Liver (tissue), 9 donors: ENCODE data around the gene CRABP2. TPM values are rescaled to one million over a fixed set of nuclear protein-coding genes. Genes with fewer than 3 reads are reported as not detected.

Source experiments
- DNase-seq: peaks from one replicate; pipeline ENCODE4 v3.0.0-alpha.2; 2017; ENCODE audit warnings: low spot score
- H3K27ac ChIP-seq, 2 donors: one replicate each; pipeline ENCODE4 v1.7.0; 2013; ENCODE audit warnings: inconsistent platforms in 2 of 2, low read length in 2 of 2, control low read depth in 1 of 2, low read depth in 1 of 2, mild to moderate bottlenecking in 1 of 2
- H3K27me3 ChIP-seq, 4 donors: one replicate each; pipeline versions ENCODE4 v1.6.1 to v1.7.0; 2013; ENCODE audit warnings: low read length in 3 of 4, inconsistent platforms in 1 of 4, mild to moderate bottlenecking in 1 of 4, moderate library complexity in 1 of 4; ENCODE audit not compliant: control insufficient read depth in 4 of 4, insufficient read depth in 4 of 4
- H3K36me3 ChIP-seq, 4 donors: one replicate each; pipeline versions ENCODE4 v1.6.1 to v1.7.0; 2013; ENCODE audit warnings: low read length in 3 of 4, mild to moderate bottlenecking in 3 of 4, low read depth in 1 of 4, moderate library complexity in 1 of 4; ENCODE audit not compliant: control insufficient read depth in 4 of 4, insufficient read depth in 3 of 4
- H3K4me1 ChIP-seq, 4 donors: one replicate each; pipeline versions ENCODE4 v1.6.1 to v1.7.0; 2013; ENCODE audit warnings: low read length in 3 of 4, mild to moderate bottlenecking in 3 of 4, moderate library complexity in 1 of 4; ENCODE audit not compliant: control insufficient read depth in 4 of 4, insufficient read depth in 4 of 4
- H3K4me3 ChIP-seq, 3 donors: one replicate each; pipeline versions ENCODE4 v1.6.1 to v1.7.0; 2013; ENCODE audit warnings: low read length in 3 of 3, control low read depth in 1 of 3, low read depth in 1 of 3, mild to moderate bottlenecking in 1 of 3
- H3K9ac ChIP-seq, 2 donors: one replicate each; pipeline ENCODE4 v1.7.0; 2013; ENCODE audit warnings: low read length in 2 of 2, mild to moderate bottlenecking in 2 of 2, moderate library complexity in 2 of 2, control low read depth in 1 of 2, low read depth in 1 of 2
- H3K9me3 ChIP-seq, 4 donors: one replicate each; pipeline versions ENCODE4 v1.6.1 to v1.7.0; 2013; ENCODE audit warnings: low read length in 3 of 4; ENCODE audit not compliant: control insufficient read depth in 4 of 4
- ATF3 ChIP-seq: IDR thresholded peaks from 2 replicates; pipeline ENCODE4 v1.6.1; 2016; ENCODE audit warnings: antibody characterized with exemption
- CTCF ChIP-seq: fragments of 150-350 bp; IDR thresholded peaks from 2 replicates; pipeline ENCODE4 v1.5.1; 2017; ENCODE audit warnings: improper control_type of control experiment, low read depth, low read length; ENCODE audit not compliant: missing input control
- EGR1 ChIP-seq, 2 donors: IDR thresholded peaks; 2 replicates each; pipeline ENCODE4 v1.6.1; 2016 to 2018; ENCODE audit warnings: antibody characterized with exemption in 2 of 2, low read depth in 2 of 2
- FOXA1 ChIP-seq: IDR thresholded peaks from 2 replicates; pipeline ENCODE4 v1.6.1; 2016; ENCODE audit warnings: antibody characterized with exemption
- FOXA2 ChIP-seq: IDR thresholded peaks from 2 replicates; pipeline ENCODE4 v1.6.1; 2016; ENCODE audit warnings: antibody characterized with exemption
- GABPA ChIP-seq, 2 donors: IDR thresholded peaks in 1 of 2; conservative IDR thresholded peaks in 1 of 2; 2 replicates each; pipeline ENCODE4 v1.6.1; 2016; ENCODE audit warnings: antibody characterized with exemption in 2 of 2, mild to moderate bottlenecking in 1 of 2, moderate library complexity in 1 of 2
- HNF4A ChIP-seq, 2 donors: conservative IDR thresholded peaks; 2 replicates each; pipeline ENCODE4 v1.6.1; 2016; ENCODE audit warnings: antibody characterized with exemption in 2 of 2, mild to moderate bottlenecking in 2 of 2
- HNF4G ChIP-seq: IDR thresholded peaks from 2 replicates; pipeline ENCODE4 v1.6.1; 2016; ENCODE audit warnings: antibody characterized with exemption
- JUND ChIP-seq, 2 donors: IDR thresholded peaks; 2 replicates each; pipeline ENCODE4 v1.6.1; 2016; ENCODE audit warnings: antibody characterized with exemption in 2 of 2
- MAX ChIP-seq: IDR thresholded peaks from 2 replicates; pipeline ENCODE4 v1.6.1; 2016; ENCODE audit warnings: antibody characterized with exemption
- NR2F2 ChIP-seq: IDR thresholded peaks from 2 replicates; pipeline ENCODE4 v1.6.1; 2016; ENCODE audit warnings: antibody characterized with exemption
- RAD21 ChIP-seq, 2 donors: IDR thresholded peaks; 2 replicates each; pipeline ENCODE4 v1.6.1; 2016; ENCODE audit warnings: antibody characterized with exemption in 2 of 2, mild to moderate bottlenecking in 2 of 2
- SP1 ChIP-seq: IDR thresholded peaks from 2 replicates; pipeline ENCODE4 v1.6.1; 2018; ENCODE audit warnings: antibody characterized with exemption, mild to moderate bottlenecking
- TAF1 ChIP-seq: conservative IDR thresholded peaks from 2 replicates; pipeline ENCODE4 v1.6.1; 2016; ENCODE audit warnings: antibody characterized with exemption, mild to moderate bottlenecking
- YY1 ChIP-seq: IDR thresholded peaks from 2 replicates; pipeline ENCODE4 v1.6.1; 2016; ENCODE audit warnings: antibody characterized with exemption, mild to moderate bottlenecking
- ZBTB33 ChIP-seq: IDR thresholded peaks from 2 replicates; pipeline ENCODE4 v1.6.1; 2016; ENCODE audit warnings: antibody characterized with exemption
- WGBS: extraction: QIAGEN DNeasy Blood & Tissue Kit; methylation state at CpG from one replicate; pipeline ENCODE4 v1.1.7; 2013; 5-methylcytosine and 5-hydroxymethylcytosine counted together
- polyA plus RNA-seq, 2 donors: library from polyadenylated mRNA; stranded (reverse) in 1 of 2; unstranded in 1 of 2; fragments of 200-250 nt in 1 of 2; fragments of >200 nt in 1 of 2; fragmentation: Nextera tagmentation in 1 of 2; extraction: Ambion mirVana in 1 of 2; gene quantifications; one replicate each; pipeline versions ENCODE4 v1.2.1 to v1.2.3, GENCODE V29; 2013 to 2015
- total RNA-seq, 2 donors: library from RNA; depleted of rRNA; stranded (reverse); fragments of >200 nt; gene quantifications; one replicate each; pipeline ENCODE4 v1.2.3, GENCODE V29; 2014
- donor health status: healthy.
- donor health status: healthy.
- donor health status: healthy.
- donor health status: healthy.
- donor health status: healthy.

CRABP2 gene
- total and polyA plus RNA-seq, 4 donors: 0.14 to 0.22 TPM; not detected in 2

- DNase-seq: no peak
- no peak overlapping the region for H3K9ac ChIP-seq
- H3K36me3 ChIP-seq: no peaks in the 10 kb centered on the region
- H3K4me3 ChIP-seq: no peak overlapping the region
- WGBS: 61% methylated on average over 5 of the region's 5 CpGs
- no peak overlapping the region for H3K27ac ChIP-seq
- peaks cover 0 to 2% (median 0%) of the 10 kb centered on the region in 4 donors for H3K27me3 ChIP-seq
- no peaks in the 10 kb centered on the region for H3K9me3 ChIP-seq
- TF ChIP-seq RAD21 (IDR thresholded peaks at IDR 0.05) (no peak), YY1 (no peak), FOXA2 (no peak), ZBTB33 (no peak), HNF4A (conservative IDR thresholded peaks at IDR 0.05) (no peak), CTCF (no peak), TAF1 (no peak), FOXA1 (no peak), SP1 (no peak)
- peaks cover 0 to 20% (median 0%) of the 10 kb centered on the region in 4 donors for H3K4me1 ChIP-seq
Observed at GRCh38 chr1:156669794-156670193, 35.6 kb downstream of the CRABP2 start.

GRCh38 chr1:156668801-156669637, 36.4 kb downstream of the CRABP2 start:
- no peak for DNase-seq
- Histone ChIP-seq H3K36me3 (no peaks in the 10 kb centered on the region), H3K4me3 (no peak overlapping the region), H3K9ac (no peak overlapping the region), H3K27ac (no peak overlapping the region), H3K4me1 (peaks cover 0 to 20% (median 3%) of the 10 kb centered on the region in 4 donors), H3K9me3 (no peaks in the 10 kb centered on the region), H3K27me3 (peaks cover 0 to 2% (median 0%) of the 10 kb centered on the region in 4 donors)
- 90% methylated on average over 17 of the region's 17 CpGs for WGBS
- no peak for TF ChIP-seq EGR1 (IDR thresholded peaks at IDR 0.05; ENCODE audit: low read depth in 2 of 2)
- no peak for TF ChIP-seq JUND (IDR thresholded peaks at IDR 0.05)
- no peak for TF ChIP-seq TAF1
- no peak for TF ChIP-seq NR2F2
- TF ChIP-seq SP1: no peak
- no peak for TF ChIP-seq HNF4G
- TF ChIP-seq FOXA2: no peak
- no peak for TF ChIP-seq GABPA (IDR thresholded peaks at IDR 0.05 in 1 of 2, conservative IDR thresholded peaks at IDR 0.05 in 1 of 2)
- TF ChIP-seq ZBTB33: no peak
- TF ChIP-seq RAD21 (IDR thresholded peaks at IDR 0.05): no peak
- TF ChIP-seq ATF3: no peak
- no peak for TF ChIP-seq FOXA1
- no peak for TF ChIP-seq MAX
